Stimulated activated effector memory CD8-positive, alpha-beta T cell treated with anti-CD3 and anti-CD28 coated beads, Interleukin-12 subunit alpha, Interleukin-12 subunit beta, amount 100 ng/mL, for 72 hours (primary cell): ENCODE results near the gene TMEM59.
A peak's percentile ranks its signal among the peaks of the same experiment; 100 is the strongest.
"Not testable (repeated sequence)": the region's sequence is repeated elsewhere in the genome, so short reads cannot be mapped to it uniquely, and the experiment has no call there.

Experiments used
- ATAC-seq: fragments of 150-1000 bp; cut with Tn5 transposase; 2 replicates; pipeline ENCODE4 v1.10.0; 2021
- DNase-seq, 2 donors: peaks; one replicate each; pipeline ENCODE4 v3.0.0; 2021 to 2022; ENCODE audit warnings: low spot score in 2 of 2
- H3K27ac Mint-ChIP-seq: one replicate; pipeline ENCODE4 v1.8.0; 2022; ENCODE audit warnings: mild to moderate bottlenecking, mixed read lengths
- H3K36me3 Mint-ChIP-seq: one replicate; pipeline ENCODE4 v1.8.0; 2022; ENCODE audit warnings: mild to moderate bottlenecking, mixed read lengths
- H3K4me1 Mint-ChIP-seq: one replicate; pipeline ENCODE4 v1.8.0; 2022; ENCODE audit warnings: mixed read lengths
- H3K4me3 Mint-ChIP-seq: one replicate; pipeline ENCODE4 v1.8.0; 2022; ENCODE audit warnings: mild to moderate bottlenecking, mixed read lengths
- H3K9me3 Mint-ChIP-seq: one replicate; pipeline ENCODE4 v1.8.0; 2022; ENCODE audit warnings: mixed read lengths

The TMEM59 gene

GRCh38 chr1:54052934-54053744 is at the start of gene TMEM59, which contains the start of gene TCEANC2:
Gene TMEM59, minus strand, starts transcription at chr1:54053204. Its CDS starts 16 bp downstream, at chr1:54053188.
Gene TCEANC2, plus strand, starts transcription at chr1:54053608. Its CDS starts 815 bp downstream, at chr1:54054423.
- peaks cover 24% of the 10 kb centered on the region for H3K36me3 Mint-ChIP-seq
- H3K4me1 Mint-ChIP-seq: peaks cover 22% of the 10 kb centered on the region
- peak; percentile 87 to 98 for DNase-seq
- no peaks in the 10 kb centered on the region for H3K9me3 Mint-ChIP-seq
- H3K4me3 Mint-ChIP-seq: no peak within 1 kb of the TSS
- ATAC-seq: peak; percentile 97
- no peak within 1 kb of the TSS for H3K27ac Mint-ChIP-seq

- Mint-ChIP-seq H3K4me1 (peaks cover 5% of the 10 kb centered on the region), H3K27ac (no peak overlapping the region), H3K4me3 (no peak overlapping the region), H3K9me3 (no peaks in the 10 kb centered on the region), H3K36me3 (peaks cover 9% of the 10 kb centered on the region)
- no peak for ATAC-seq
- no peak for DNase-seq
These were observed 47.5 kb upstream of the TMEM59 start for GRCh38 chr1:54100500-54100899.

GRCh38 chr1:54099061-54099610 is 46.1 kb upstream of the TMEM59 start:
- no peak overlapping the region for H3K4me3 Mint-ChIP-seq
- H3K4me1 Mint-ChIP-seq: peaks cover 5% of the 10 kb centered on the region
- no peak for ATAC-seq
- no peaks in the 10 kb centered on the region for H3K9me3 Mint-ChIP-seq
- DNase-seq: no peak
- no peak overlapping the region for H3K27ac Mint-ChIP-seq
- peaks cover 9% of the 10 kb centered on the region for H3K36me3 Mint-ChIP-seq

GRCh38 chr1:54096877-54097240 is 43.9 kb upstream of the TMEM59 start:
- peaks cover 9% of the 10 kb centered on the region for H3K36me3 Mint-ChIP-seq
- H3K4me3 Mint-ChIP-seq: no peak overlapping the region
- ATAC-seq (no peak), DNase-seq (no peak)
- H3K27ac Mint-ChIP-seq: no peak overlapping the region
- H3K9me3 Mint-ChIP-seq: no peaks in the 10 kb centered on the region
- H3K4me1 Mint-ChIP-seq: peaks cover 5% of the 10 kb centered on the region

GRCh38 chr1:54096227-54096876 is 43.3 kb upstream of the TMEM59 start:
- Mint-ChIP-seq H3K9me3 (no peaks in the 10 kb centered on the region), H3K4me3 (no peak overlapping the region), H3K27ac (no peak overlapping the region), H3K4me1 (peaks cover 5% of the 10 kb centered on the region), H3K36me3 (peaks cover 12% of the 10 kb centered on the region)
- ATAC-seq (no peak), DNase-seq (no peak)

GRCh38 chr1:54095546-54096226 is 42.7 kb upstream of the TMEM59 start:
- Mint-ChIP-seq H3K4me3 (no peak overlapping the region), H3K27ac (no peak overlapping the region), H3K9me3 (no peaks in the 10 kb centered on the region), H3K4me1 (peaks cover 5% of the 10 kb centered on the region), H3K36me3 (peaks cover 12% of the 10 kb centered on the region)
- ATAC-seq: no peak
- no peak for DNase-seq

GRCh38 chr1:54094730-54095105 is 41.7 kb upstream of the TMEM59 start:
- H3K9me3 Mint-ChIP-seq, H3K4me3 Mint-ChIP-seq, ATAC-seq, H3K27ac Mint-ChIP-seq, H3K4me1 Mint-ChIP-seq, DNase-seq: not testable (repeated sequence)
- peaks cover 16% of the 10 kb centered on the region for H3K36me3 Mint-ChIP-seq

- no peak overlapping the region for H3K27ac Mint-ChIP-seq
- H3K4me1 Mint-ChIP-seq: peaks cover 5% of the 10 kb centered on the region
- peaks cover 16% of the 10 kb centered on the region for H3K36me3 Mint-ChIP-seq
- no peak for DNase-seq
- ATAC-seq: no peak
- H3K9me3 Mint-ChIP-seq: no peaks in the 10 kb centered on the region
- H3K4me3 Mint-ChIP-seq: no peak overlapping the region
These were observed 41.2 kb upstream of the TMEM59 start for GRCh38 chr1:54094001-54094729.

- H3K4me3 Mint-ChIP-seq: no peak overlapping the region
- ATAC-seq (no peak), DNase-seq (no peak)
- H3K27ac Mint-ChIP-seq: no peak overlapping the region
- H3K36me3 Mint-ChIP-seq: peaks cover 12% of the 10 kb centered on the region
- no peaks in the 10 kb centered on the region for H3K9me3 Mint-ChIP-seq
- H3K4me1 Mint-ChIP-seq: no peaks in the 10 kb centered on the region
These were observed 38.7 kb upstream of the TMEM59 start for GRCh38 chr1:54091666-54092065.

- DNase-seq (no peak), ATAC-seq (no peak)
- no peaks in the 10 kb centered on the region for H3K9me3 Mint-ChIP-seq
- peaks cover 8% of the 10 kb centered on the region for H3K36me3 Mint-ChIP-seq
- no peak overlapping the region for H3K4me3 Mint-ChIP-seq
- H3K27ac Mint-ChIP-seq: no peak overlapping the region
- no peaks in the 10 kb centered on the region for H3K4me1 Mint-ChIP-seq
These were observed 35.4 kb upstream of the TMEM59 start for GRCh38 chr1:54088385-54088784.

GRCh38 chr1:54086754-54087153 is 33.8 kb upstream of the TMEM59 start:
- no peaks in the 10 kb centered on the region for H3K9me3 Mint-ChIP-seq
- no peak overlapping the region for H3K4me3 Mint-ChIP-seq
- ATAC-seq (no peak), DNase-seq (no peak)
- H3K36me3 Mint-ChIP-seq: peaks cover 8% of the 10 kb centered on the region
- peaks cover under 1% of the 10 kb centered on the region for H3K4me1 Mint-ChIP-seq
- no peak overlapping the region for H3K27ac Mint-ChIP-seq

GRCh38 chr1:54084794-54085193 is 31.8 kb upstream of the TMEM59 start:
- no peak overlapping the region for H3K27ac Mint-ChIP-seq
- peaks cover under 1% of the 10 kb centered on the region for H3K36me3 Mint-ChIP-seq
- no peak for ATAC-seq
- H3K4me1 Mint-ChIP-seq: peaks cover 6% of the 10 kb centered on the region
- no peak for DNase-seq
- H3K9me3 Mint-ChIP-seq: no peaks in the 10 kb centered on the region
- H3K4me3 Mint-ChIP-seq: no peak overlapping the region

- Mint-ChIP-seq H3K36me3 (no peaks in the 10 kb centered on the region), H3K27ac (no peak overlapping the region), H3K4me1 (peaks cover 12% of the 10 kb centered on the region), H3K9me3 (no peaks in the 10 kb centered on the region), H3K4me3 (no peak overlapping the region)
- peak; percentile 87 for ATAC-seq
- DNase-seq: peak; percentile 45 to 80
These were observed 28.6 kb upstream of the TMEM59 start for GRCh38 chr1:54081306-54082270.

GRCh38 chr1:54080598-54081049 is 27.6 kb upstream of the TMEM59 start:
- Mint-ChIP-seq H3K4me3 (no peak overlapping the region), H3K27ac (no peak overlapping the region)
- no peak for ATAC-seq

More at GRCh38 chr1:54080598-54081049, 27.6 kb upstream of the TMEM59 start:
- Mint-ChIP-seq H3K9me3 (no peaks in the 10 kb centered on the region), H3K36me3 (no peaks in the 10 kb centered on the region), H3K4me1 (peaks cover 12% of the 10 kb centered on the region)
- peak in 1 of 2 donors; percentile 10 for DNase-seq
